GM19468 (cell line): Measurements from ENCODE around the gene ZFR2.
"Not testable (repeated sequence)": the region's sequence is repeated elsewhere in the genome, so short reads cannot be mapped to it uniquely, and the experiment has no call there.

Experiments
- ATAC-seq: cut with Tn5 transposase; IDR thresholded peaks from one replicate; pipeline ENCODE4 v1.9.1; 2021; ENCODE audit warnings: mild to moderate bottlenecking, moderate library complexity, moderate number of reproducible peaks; ENCODE audit not compliant: unreplicated experiment; ENCODE audit errors: extremely low read depth

Gene ZFR2

GRCh38 chr19:3760871-3761361 lies 107.9 kb downstream of the ZFR2 start:
- ATAC-seq: no peak

GRCh38 chr19:3759482-3760254 lies 109.2 kb downstream of the ZFR2 start:
- no peak for ATAC-seq

GRCh38 chr19:3758297-3758696 lies 110.5 kb downstream of the ZFR2 start:
- ATAC-seq: not testable (repeated sequence)

- not testable (repeated sequence) for ATAC-seq
These were observed 111.1 kb downstream of the ZFR2 start for GRCh38 chr19:3757705-3758104.
